ENCODE data around the gene NMUR2.

Gene NMUR2, protein sequence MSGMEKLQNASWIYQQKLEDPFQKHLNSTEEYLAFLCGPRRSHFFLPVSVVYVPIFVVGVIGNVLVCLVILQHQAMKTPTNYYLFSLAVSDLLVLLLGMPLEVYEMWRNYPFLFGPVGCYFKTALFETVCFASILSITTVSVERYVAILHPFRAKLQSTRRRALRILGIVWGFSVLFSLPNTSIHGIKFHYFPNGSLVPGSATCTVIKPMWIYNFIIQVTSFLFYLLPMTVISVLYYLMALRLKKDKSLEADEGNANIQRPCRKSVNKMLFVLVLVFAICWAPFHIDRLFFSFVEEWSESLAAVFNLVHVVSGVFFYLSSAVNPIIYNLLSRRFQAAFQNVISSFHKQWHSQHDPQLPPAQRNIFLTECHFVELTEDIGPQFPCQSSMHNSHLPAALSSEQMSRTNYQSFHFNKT

DNA sequence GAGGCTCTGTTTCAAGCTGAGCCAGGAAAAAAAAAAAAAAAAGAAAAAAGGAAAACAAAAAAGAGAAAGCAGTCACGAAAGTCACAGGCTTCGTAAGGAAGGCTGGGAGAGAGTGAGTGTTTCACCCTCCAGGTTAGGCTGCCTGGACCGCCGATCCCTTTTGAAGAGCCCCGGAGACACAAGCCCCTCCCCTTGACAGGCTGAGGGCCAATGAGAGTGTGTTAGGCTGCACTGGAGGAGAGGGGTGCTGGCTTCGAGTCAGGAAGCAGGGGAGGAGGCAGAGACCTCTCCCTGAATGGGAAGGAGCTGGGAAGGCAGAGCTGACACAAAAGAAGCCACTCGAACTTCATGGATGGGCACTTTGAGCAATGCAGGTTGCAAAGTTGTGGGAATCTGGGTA lies at the start of gene NMUR2:
Gene NMUR2 (minus strand): TSS at position 135 of the 400 bp plus-strand sequence. CDS start 166 bp downstream, outside the sequence.
- no peak for DNase-seq

DNA sequence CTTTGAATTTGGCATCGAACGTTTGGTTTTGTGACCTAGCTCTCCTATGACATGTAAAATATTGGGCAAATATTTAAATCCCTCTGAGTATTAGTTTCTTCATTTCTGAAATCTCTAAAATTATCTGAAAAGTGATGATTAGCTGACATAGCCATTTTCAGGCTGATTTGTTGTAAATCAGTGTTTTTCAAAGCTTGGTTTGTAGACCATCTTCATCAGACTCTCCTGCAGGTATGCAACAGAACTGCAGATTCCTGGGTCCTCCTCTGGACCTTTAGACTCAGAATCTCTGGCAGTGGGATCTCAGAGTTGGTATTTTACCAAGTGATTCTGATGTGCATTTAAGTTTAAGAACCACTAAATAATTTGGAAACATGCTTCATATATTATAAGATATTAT lies 38.9 kb upstream of the NMUR2 start:
- DNase-seq = no peak

DNA sequence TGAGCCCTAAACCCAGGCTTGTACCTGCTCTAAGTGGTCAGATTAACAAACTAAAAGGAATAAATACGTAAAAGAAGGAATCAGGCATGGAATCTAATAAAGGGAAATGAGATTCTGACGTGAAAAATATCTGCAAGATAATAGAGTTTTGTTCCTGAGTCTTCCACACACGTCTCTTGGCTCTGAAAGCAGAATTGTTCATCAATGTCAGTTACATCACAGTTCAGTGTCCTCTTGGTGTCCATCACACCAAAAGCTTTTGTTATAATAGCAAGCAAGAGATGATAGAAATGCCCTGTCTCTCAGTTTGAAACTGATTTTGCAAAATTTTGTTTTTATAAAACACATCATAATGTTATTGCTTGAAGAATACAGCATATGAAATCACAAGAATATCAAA lies 34.7 kb upstream of the NMUR2 start:
- DNase-seq = no peak

DNA sequence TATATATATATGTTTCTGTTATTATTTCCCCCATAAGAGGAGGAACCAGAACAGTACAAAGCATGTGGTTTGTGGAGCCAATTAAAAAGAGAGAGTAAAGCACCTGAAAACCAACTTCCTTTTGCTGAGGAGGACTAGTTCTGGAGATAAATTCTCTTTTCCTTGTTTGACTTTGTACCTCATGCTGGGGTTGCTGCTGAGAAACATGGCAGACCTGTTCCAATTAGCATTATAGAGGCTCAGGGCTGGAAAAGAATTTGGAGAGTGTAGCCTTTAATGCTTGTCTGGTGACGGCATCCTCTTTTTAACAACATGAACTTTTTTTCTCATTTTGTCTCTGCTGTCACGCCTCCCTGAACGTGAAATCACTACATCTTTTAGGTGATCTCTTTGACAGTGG lies 32.8 kb upstream of the NMUR2 start:
- no peak for DNase-seq

DNA sequence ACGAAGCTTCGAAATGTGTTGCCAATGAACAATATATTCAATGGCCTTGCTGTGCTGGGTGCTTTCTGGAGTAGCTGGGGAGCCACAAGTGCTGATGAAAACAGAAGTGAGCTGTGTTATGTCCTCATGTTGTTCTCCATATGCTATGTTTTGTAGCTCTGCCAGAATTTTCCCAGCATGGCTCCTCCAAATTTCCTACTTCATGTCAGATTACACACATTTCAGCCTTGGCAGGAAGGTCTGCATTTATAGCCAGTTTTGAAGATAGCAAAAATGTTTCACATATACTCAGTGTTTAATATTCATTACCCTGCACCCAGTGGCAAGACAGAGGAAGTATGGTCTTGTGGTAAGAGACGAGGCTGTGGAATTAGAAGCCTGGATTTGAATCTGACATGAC lies 22.6 kb upstream of the NMUR2 start:
- DNase-seq = no peak

DNA sequence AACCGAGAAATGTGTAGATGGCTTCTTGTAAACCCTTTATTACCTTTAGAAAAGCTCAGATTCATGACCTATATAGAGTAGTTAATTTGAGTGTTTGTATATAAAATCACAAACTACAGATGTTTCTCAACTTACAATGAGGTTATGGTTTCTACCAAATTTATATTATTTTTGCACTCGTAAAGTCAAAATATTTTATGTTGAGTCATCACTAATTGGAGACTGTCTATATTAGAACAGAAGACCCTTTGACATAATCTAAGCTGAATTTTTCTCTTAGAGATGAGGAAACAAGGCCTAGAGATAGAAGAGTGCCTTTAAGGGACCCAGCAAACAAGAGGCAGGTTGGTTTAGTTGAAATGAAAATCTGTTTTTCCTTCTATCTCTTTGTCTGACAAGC lies 20.0 kb upstream of the NMUR2 start:
- no peak for DNase-seq

DNA sequence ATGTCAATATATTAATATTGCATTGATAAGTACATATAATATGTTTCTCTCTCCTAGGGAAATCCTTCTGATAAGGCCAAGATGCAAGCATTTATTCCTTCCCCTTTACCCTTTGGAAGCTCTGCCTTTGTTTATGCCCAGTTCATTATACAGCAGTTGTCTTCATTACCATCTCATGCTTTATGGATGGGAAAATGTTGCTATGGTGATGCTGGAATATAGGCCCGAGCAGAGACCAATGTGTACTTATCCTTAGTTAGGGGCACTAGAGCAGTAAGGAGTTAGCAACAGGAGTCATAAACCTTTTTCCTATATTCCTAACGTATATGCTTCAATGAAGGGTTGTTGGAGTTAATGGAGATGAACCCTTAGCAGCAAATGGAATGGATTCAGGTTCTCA lies 19.4 kb upstream of the NMUR2 start:
- no peak for DNase-seq

DNA sequence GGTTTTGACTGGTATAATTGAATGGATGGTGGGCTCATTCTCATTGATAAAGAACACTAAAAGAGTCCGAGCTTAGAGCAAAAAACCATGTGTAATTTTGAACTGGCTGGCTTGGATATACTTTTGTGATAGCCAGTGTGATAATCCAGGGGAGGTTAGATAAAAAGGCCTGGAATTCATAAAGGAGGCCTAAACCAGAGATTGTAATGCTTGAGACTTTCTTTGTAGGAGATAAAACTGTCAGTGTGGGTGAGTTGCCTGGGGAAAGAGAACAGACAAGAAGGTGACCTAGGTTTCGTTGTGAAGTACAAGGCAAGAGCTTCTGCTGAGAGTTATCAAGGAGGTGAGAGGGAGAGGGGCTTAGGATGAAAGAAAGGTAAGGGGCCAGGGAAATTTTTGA lies 17.0 kb upstream of the NMUR2 start:
- DNase-seq = no peak

DNA sequence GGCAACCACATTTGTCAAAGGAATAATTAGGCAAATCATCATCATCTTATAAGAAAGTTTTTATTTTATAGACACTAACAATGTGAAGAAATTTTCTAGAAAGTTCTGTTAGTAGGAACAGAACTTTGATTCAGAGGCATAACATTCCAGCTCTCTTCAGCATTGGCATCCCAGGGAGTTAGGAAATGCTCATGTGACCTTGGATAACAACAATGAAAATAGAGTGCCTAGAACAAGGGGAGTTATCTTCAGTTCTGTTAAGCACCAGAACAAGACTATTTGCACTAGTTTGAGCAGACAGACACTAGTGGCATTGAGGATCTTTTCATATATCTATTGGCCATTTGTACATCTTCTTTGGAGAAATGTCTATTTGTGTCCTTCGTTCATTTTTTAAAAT lies 7.0 kb upstream of the NMUR2 start:
- DNase-seq = no peak

DNA sequence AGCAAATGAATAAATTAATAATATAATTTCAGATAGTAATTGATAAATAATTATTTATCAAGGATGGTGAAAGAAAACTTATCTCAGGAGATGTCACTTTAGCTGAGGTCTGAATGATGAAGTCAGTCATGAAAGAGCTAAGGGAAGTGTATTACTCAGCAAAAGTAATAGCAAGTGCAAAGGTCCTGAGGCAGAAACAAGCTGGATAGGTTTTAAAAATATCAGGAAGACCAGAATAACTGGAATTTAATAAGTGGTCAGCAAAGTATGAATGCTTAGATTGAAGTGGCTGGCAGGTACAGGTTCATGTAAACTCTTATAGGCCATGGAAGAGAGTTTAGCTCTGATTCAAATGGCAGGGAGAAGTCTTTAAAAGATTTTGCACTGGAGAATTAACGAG lies 1.0 kb upstream of the NMUR2 start:
- DNase-seq = no peak

DNA sequence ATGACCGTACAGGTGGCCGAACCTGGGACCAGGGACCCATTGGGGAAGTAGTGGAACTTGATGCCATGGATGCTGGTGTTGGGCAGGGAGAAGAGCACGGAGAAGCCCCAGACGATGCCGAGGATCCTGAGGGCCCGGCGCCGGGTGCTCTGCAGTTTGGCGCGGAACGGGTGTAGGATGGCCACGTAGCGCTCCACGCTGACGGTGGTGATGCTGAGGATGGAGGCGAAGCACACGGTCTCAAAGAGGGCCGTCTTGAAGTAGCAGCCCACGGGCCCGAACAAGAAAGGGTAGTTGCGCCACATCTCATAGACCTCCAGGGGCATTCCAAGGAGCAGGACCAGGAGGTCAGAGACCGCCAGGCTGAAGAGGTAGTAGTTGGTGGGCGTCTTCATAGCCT lies 585 bp downstream of the NMUR2 start:
- no peak for DNase-seq

DNA sequence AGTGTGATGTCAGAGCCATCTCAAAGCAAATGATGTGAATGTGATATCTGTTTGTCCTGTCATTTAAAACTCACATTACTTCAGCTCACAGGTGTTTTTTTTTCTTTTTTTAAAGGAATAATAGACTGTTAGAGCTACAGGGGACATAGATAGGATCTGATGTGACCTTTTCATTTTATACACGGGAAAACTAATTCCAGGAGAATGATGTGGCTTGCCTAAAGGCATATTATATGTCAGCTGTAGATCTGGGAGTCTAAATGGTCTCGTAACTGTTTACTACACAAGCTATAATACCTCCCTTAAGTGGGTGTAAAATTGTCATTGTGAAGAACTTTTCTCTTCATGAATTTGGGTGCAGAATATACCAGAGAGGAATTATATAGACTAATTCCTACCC lies 2.0 kb downstream of the NMUR2 start:
- no peak for DNase-seq

DNA sequence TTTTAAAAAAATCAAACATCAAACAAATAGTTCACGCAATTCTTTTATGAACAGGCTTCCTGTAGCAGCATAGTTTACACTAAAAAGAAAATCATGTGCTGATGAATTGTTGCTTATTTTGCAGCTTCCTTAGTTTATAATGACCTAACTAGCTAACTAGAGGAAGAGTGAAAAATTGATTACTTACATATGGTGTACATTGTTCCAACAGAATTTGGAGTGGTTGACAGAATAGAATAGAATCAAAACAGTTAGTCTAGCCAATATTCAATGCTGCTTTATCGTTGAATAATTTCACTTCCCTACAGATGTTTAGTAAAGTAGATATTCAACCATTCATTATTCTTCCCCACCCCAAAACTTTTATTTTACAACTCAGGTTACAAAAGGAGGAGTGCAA lies 4.2 kb downstream of the NMUR2 start:
- no peak for DNase-seq

DNA sequence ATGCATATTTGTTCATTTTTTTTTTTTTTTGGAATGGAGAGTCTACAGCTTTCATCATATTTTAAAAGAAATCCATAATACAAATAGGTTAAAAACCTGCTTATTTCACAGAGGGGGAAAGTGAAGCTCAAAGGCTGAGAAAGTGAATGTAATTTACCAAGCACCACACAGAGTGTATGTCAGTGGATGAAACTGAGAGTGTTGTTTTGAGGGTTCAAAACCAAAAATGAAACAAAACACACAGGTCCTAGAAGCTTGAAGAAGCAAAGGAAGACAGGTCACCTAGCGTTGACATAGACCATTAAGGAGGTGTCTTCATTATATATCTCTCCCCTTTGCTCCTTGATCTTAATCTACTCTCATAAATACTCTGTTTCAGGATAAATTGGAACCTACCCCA lies 7.5 kb downstream of the NMUR2 start:
- no peak for DNase-seq

DNA sequence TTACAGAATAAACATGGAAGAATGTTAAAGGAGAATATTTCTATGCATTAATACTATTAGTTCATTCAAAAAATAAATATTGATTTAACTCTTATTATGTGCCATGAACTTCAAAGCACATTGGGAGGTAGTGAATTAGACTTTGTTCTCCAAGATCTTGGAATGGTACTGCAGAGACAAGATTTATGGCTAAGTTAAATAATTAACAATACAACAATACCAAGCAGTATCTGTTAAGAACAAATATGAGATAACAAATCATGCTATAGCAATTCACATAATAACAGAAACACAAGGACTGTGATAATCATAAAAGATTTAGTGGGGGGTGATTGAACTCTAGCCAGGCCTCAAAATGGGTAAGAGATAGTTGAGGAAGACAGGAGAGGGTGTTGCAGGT lies 11.6 kb downstream of the NMUR2 start:
- DNase-seq = no peak

DNA sequence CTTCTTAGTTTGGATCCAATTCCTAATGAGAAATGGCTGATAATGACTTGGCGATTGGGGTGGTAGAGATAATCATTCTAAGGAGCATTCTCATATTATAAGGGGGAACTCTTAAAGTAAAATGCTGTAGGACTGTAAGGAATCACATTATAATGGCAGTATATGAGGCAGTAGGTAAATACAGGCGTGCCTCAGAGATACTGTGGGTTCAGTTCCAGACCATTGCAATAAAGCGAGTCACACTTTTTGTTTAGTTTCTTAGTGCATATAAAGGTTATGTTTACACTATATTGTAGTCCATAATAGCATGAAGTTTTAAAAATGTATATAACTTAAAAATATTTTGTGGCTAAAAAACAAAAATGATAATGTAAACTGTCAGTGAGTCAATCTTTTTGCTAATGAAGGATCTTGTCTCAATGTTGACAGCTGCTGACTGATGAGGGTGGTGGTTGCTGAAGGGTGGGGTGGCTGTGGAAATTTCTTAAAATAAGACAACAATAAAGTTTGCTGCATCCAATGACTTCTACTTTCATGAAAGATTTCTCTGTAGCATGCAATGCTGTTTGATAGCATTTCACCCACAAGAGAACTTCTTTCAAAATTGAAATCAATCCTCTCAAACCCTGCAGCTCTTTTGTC lies 15.8 kb downstream of the NMUR2 start:
- no peak for DNase-seq

DNA sequence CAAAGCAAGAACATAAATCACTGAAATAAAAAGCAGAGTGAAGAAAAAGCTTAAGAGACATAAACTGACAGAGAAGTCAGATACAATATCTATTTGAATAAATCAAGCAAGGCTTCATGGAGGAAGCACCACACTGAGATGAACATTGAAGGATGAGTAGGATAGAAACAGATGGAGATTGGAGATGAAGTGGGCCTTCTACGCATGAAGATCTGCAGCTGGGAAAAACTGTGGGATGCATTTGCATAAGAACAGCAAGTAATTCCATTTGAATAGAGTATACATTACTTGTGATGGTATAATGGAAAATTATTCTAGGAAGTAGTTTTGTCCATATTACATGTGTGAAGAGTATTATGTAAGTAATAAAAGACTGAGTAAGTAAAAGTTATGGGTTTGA lies 16.5 kb downstream of the NMUR2 start:
- DNase-seq = no peak

DNA sequence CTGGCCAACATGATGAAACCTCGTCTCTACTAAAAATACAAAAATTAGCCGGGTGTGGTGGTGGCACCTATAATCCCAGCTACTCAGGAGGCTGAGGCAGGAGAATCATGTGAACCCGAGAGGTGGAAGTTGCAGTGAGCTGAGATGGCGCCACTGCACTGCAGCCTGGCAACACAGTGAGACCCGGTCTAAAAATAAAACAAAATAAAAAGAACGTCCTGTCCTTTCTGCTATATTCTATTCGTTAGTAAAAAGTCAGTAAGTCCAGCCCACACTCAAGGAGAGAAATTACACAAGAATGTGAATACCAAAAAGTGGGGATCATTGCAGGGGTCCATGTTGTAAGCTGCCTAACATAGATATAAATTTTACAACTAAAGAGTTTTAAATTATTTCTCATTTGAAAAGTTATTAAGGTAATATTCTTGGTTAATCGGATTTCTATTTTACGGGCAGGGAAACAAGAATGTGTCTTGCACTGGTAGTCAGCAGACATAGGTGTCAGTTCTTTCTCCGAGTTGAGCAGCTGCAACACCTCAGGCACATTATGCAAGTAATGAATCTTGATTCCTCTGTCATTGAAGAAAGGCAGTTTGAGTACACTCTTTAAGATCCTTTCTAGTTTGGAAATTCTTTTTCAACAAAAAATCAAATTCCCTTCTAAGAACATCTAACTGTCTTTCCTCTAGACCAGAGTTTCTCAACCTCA lies 24.5 kb downstream of the NMUR2 start:
- DNase-seq = no peak

DNA sequence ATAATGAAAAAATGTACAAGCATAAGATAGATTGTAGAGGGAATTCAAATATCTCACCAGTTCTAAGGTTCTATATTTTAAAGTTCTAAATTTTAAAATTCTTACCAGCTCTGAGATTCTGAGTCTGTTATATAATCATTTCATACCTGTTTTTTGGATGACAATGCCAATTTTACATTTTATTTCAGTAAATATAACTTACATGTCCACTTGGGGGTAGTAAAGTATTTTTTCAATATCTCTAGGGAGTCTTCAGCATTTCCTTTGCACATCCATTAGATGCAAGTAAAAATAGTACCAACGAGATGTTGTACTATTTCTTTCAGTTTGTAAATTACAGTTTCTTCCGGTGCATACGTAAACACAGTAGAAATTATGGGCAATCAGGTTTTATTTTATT lies 25.7 kb downstream of the NMUR2 start:
- DNase-seq = no peak

DNA sequence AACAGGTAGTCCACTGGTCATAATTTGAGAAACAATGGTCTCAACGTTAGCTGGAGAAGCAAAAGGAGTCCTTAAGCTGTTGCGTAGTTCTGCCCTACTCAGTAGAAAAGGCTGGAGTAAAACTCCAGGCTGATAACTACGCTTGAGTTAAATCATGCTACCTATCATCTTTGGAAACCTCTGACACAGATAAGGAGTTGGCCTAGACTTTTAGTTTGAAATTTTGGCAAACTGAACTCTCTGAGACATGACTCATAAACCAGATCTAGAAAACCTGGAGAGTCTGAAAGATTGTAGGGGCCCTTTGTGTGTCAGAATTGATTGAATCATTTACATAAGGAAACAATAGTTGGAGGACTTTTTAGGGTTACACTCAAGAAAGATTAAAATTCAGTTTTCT lies 26.3 kb downstream of the NMUR2 start:
- no peak for DNase-seq

DNA sequence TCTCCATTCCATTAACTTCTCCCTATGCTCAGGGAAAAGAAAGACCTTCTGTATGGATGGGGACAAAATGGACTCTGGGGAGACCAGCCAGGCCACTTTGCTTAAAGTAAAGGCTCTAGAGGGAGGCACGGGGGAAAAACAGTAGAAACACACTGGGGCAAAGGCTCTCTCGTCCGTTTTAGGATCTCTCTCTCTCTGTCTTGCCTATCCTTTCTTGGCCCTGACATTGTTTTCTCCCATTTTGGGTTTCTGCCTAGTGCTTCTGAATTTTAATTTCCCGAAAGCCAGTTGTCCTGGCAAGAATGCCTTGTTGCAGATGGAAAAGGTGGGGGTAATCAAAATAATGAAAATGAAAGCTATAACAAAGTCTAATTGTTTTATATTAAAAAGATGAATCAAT lies 28.2 kb downstream of the NMUR2 start:
- no peak for DNase-seq

DNA sequence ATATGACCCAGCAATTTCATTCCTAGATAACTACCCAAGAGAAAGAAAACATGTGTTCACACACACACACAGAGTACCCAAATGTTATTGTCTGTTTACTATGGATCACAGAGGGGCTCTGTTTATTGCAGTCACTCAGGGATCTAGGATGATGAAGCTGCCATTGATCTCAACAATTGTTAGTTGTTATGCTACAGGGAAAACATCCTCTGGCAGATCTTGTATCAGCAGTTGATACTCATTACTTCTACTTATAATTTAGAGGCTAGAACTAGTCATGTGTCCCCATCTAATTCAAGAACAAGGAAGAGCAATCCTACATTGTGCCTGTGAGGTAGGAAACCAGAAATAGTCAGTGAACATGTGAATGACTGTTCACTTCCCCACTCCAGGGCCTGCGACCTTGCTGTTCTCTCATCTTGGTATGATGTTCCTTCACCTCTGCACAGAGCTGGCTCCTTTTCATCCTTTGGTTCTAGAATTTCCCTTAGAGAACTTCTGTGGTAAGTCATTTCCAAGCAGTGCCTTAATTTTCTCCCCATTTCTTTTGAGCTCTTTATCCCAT lies 30.3 kb downstream of the NMUR2 start:
- no peak for DNase-seq

DNA sequence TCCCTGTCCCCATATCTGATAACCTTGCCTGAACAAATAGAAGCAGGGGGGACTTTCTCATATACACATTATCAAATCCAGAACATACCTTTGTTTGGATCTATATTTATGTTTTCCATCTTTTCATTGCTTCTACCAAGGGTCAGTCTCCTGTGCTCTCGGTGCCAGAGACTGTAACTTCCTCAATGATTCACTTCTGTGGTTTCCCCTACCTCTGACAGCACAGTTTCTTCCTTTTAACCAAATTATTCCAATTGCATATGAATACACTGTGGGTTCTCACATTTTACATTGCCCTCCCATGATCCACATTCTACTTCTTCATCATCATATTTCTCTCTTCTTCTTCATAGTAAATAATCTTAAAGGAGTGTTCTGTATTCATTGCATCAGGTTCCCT lies 32.2 kb downstream of the NMUR2 start:
- DNase-seq = no peak

DNA sequence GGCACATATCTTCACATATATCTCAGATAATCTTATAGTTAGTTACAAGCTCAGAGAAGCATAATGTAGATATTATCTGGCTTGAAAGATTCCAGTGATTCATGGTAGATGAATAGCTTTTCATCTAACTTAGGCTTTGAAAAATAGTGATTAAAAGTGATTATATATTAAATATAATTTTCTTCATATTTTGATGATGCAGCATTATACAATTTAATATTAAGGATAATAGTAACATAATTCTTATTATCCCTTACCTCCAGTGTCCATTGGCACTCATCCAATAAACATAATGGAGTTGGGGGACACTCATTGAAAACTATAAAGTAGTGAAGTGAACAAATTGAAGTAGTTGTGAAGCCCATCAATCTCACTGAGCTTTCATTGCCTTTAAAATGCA lies 35.8 kb downstream of the NMUR2 start:
- no peak for DNase-seq

Data from activated CD4-positive, alpha-beta T cell treated with anti-CD3 and anti-CD28 coated beads, Interleukin-2, amount 50 U/mL, for 4 hours (primary cell).